Activated CD4-positive, alpha-beta T cell treated with anti-CD3 and anti-CD28 coated beads, Interleukin-2, Interleukin-4, amounts not matched to agents 100 ng/mL and 50 ng/mL, durations not matched to agents 16 hours and 8 hours (primary cell): Measurements from ENCODE around the gene AGMAT.
A peak's percentile ranks its signal among the peaks of the same experiment; 100 is the strongest.

Experiments
- DNase-seq: peaks from one replicate; pipeline ENCODE4 v3.0.0-alpha.2; 2020; ENCODE audit warnings: low spot score

Gene AGMAT

DNA sequence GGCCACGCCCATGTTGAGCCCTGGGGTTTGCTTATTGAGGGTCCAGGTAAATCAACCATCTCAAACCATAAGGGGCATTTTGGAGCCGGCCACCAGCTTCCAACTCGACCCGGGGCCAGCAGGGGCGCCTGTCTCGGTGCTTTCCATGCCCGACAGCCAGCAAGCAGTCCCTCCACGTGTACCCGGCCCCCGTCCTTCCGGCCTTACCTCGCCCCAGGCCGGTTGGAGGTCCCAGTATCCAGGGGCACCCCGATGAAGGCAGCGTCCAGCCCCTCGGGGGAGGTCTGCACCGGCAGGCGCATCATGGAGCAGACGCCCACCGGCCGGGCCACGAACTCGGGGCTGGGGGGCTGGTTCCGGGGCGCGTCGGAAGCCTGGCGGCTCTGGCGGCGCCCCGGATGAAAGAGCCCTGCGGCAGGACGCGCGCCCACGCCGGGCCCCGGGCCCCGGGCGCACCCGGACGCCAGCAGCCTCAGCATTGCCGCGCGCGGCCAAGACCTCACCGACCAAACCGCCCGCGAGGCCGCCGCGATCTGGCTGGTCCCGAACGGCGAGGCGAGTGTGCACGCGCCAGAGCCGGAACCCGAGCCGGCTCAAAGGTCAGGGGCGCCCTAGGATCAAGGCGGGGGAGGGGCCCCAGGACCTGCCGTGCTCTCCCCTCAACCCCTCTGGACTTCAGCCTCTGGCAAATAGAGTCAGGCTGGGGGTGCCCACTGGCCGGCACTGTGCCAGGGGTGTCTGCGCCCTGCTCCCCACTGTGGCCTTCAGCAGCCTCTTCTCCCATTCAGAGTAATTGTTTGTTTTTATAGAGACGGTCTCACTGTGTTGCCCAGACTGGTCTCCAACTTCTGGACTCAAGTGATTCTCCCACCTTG, at the start of gene AGMAT:
Gene AGMAT (minus strand): TSS at position 563 of the 875 bp plus-strand sequence. CDS start 84 bp downstream, at position 479.
- peak; percentile 55 for DNase-seq

- DNase-seq = no peak
These were observed 49.0 kb upstream of the AGMAT start for GRCh38 chr1:15633756-15634420.

- DNase-seq = no peak
These were observed 43.2 kb upstream of the AGMAT start for GRCh38 chr1:15628003-15628402.

DNA sequence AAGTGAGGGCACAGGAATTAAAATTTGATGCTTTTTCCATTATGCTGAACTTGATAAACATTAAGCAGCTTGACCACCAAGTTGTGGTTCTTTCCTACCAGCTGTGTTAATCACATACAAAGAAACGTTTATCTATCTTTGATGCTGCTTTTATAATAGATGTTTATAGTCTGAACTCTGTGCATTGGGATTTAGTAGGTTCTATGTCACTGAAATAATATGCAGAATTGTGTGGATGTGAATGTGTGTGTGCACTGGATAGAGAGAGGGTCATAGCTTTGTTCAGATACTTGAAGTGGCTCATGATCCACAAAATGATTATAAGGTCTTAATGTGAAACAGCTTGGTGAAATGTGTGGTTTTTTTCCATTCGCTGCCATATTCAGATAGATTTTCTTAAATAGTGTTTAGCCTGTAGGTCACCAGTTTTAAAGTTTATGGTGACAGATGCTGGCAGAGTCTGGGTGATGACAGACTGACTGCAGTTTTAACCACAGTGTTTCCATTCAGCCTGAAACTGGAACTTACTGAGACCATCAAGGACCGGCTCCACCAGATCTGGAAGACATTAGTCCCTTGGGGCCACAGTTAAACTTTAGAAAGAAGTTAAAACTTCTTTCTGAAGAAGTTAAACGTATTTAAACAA, 42.6 kb upstream of the AGMAT start:
- DNase-seq = peak; percentile 25

DNA sequence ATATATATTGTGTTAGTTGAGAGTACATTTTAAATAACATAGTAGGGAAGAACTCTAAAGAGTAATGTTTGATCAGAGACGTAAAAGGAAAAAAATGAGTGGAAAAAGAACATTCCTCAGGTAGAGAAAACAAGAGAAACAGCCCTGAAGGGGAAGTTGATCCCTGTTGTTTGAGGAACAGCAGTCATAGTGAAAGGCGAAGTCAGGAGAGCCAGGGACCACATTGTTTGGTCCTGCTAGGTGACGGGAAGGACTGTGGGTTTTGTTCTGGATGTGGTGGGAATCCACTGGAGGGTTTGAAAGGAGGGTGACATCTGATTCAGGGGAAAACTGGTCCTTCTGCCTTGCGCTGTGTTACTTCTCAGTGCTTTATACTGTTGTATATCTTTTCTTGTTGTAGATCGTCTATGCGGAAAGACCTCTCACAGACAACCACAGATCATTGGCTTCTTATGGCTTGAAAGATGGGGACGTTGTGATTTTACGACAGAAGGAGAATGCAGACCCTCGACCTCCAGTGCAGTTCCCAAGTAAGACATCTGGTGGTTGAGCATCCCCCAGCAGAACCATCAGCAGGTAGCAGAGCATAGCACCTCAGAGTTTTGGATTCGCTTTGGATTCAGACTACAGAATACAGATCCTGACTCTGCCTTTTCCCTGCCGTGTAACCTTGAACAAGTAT, 41.6 kb upstream of the AGMAT start:
- no peak for DNase-seq

- DNase-seq = no peak
These were observed 40.4 kb upstream of the AGMAT start for GRCh38 chr1:15625056-15625917.

DNA sequence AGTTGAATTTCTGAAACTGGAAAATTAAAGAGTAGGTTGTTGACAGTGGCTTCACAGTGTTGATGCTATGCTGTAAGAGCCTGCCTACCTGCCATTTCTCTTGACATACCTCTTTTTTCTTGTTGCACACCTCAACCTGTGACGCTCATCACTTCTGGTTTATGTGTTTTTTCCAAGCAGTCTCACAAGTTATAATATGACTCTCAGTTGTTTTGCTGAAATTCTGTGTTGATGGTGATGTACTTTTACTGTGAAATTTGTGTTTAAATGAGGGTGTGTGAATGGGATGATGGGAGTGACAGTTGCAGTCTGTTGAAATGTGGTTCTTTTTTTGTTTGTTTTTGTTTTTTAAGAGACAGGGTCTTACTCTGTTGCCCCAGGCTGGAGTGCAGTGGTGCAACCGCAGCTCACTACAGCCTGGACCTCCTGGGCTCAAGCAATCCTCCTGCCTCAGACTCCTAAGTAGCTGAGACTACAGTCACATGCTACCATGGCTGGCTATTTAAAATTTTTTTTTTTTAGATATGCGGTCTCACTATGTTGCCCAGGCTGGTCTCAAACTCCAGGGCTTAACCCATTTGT, 39.4 kb upstream of the AGMAT start:
- DNase-seq = no peak

DNA sequence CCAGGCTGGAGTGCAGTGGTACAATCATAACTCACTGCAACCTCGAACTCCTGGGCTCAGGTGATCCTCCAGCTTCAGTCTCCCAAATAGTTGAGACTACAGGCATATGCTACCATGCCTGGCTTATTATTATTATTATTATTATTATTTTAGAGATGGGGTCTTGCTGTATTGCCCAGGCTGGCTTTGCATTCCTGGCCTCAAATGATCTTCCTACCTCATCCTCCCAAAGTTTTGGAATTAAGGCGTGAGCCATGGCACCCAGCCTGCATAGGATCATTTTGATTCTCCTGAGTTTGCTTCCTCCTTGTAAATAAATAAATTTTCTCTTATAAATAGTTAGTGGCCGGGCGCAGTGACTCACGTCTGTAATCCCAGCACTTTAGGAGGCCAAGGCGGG, 38.6 kb upstream of the AGMAT start:
- no peak for DNase-seq

- DNase-seq = no peak
These were observed 38.0 kb upstream of the AGMAT start for GRCh38 chr1:15622712-15623373.

- DNase-seq = no peak
These were observed 37.1 kb upstream of the AGMAT start for GRCh38 chr1:15621975-15622374.

DNA sequence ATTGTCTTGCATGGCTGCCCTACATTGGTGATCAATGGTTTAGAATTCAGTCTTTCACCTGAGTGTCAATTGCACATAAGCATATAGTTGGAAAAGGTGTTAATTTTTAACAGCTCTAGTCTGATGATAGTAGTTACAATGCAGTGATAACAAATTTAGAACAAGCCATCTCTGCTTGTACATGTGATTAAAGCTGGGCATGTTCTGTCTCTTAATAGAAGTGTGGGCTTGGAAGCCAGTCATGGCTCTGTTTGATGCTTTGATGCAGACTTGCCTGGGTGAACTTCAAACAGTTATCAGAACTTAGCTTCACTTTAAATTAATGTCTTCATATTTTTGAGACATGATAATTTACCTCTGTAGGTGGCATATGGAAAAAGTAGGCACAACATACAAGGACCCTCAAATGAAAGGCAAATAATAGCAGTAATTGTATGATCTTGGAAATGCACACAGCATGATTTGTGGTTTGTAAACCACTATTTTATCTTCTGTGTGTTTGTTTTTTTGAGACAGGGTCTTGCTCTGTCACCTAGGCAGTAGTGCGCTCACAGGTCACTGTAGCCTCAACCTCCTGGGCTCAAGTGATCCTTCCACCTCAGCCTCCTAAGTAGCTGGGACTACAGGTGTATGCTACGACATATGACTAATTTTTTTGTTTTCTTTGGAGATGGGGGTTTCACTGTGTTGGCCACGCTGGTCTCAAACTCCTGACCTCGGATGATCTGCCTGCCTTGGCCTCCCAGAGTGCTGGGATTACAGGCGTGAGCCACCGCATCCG, 36.2 kb upstream of the AGMAT start:
- DNase-seq = no peak

DNA sequence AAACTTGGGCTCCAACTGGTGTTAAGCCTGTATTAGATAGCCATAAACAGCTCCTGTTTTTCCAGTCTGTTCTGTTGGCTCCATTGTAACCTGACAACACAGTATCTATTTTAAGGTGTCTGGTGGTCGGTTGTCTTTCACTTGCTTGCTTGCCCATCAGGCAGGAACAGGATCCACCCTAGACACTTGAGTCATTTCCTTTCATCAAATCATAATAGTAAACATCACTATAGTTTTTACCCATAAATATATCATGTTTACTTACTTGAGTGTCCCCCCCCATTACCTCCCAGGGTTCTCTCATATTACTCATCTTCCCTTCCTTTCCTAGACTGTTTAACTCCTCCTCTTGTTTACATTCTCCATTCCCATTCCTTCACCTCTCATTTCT, 35.3 kb upstream of the AGMAT start:
- DNase-seq = peak; percentile 16

DNA sequence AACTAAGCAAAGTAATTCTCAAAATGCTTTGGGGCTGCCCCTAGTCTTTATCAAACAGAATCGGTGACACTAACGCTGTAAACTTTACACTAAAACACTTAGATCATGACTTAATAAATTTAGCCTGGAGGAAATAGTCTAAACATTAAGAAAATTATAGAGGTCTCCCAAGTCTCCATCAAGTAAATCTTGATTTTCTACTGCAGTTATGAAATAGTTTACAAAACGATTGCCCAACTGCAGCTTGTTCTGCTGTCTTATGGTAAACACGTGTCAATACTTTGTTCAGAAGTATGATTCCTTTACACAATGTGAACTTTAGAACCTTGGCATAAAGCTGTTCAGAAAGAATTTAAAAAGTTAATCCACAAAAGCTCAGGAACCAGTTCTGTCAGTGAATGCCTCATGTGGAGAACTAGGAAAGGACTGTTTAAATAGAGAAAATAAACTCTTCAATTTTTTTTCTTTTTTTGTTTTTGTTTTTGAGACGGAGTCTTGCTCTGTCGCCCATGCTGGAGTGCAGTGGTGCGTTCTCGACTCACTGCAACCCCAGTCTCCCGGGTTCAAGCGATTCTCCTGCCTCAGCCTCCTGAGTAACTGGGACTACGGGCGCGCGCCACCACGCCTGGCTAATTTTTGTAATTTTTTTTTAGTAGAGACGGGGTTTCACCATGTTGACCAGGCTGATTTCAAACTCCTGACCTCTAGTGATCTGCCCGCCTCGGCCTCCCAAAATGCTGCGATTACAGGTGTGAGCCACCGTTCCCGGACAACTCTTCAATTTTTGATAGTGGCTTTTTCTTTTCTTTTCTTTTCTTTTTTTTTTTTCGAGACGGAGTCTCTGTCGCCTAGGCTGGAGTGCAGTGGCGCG, 34.0 kb upstream of the AGMAT start:
- DNase-seq = no peak

- DNase-seq = peak; percentile 24
These were observed 33.3 kb upstream of the AGMAT start for GRCh38 chr1:15618077-15618654.

DNA sequence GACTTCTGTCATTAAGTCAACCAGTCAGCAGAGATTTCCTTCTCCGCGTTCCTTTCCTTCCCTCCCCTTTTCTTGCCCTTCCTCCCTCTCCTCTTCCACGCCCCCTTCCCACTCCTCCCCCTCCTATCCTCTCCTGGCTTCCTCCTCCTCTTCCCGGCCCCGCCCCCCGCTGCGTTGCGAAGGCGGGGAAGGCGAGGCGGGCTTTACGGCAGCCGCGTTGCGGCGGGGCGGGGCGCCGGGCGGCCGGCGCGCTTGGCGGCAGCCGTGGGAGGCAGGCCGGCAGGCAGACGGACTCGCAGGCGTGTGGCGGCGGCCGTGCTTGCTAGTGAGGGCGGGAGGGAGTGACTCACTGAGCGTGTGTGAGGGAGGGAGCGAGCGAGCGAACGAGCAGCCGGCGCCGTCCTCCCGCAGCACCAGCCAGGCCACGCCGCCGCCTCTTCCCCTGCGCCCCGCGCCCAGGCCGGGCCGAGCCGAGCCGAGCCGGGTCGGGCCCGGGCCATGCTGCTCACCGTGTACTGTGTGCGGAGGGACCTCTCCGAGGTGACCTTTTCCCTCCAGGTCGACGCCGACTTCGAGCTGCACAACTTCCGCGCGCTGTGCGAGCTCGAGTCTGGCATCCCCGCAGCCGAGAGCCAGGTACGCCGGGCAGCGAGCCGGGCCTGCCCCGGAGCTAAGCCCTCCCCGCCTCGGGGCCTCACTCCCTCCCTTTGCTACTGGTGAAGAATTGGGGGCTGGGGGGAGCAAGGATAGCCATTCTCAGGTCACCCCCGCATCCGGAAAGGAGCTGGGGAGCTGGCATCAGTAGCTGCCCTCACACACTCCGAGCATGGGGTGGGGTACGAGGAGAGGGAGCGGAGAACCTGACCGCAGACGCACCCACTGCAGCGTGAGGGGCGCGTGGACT, 32.6 kb upstream of the AGMAT start, which contains the start of gene DDI2:
Gene DDI2 (plus strand): TSS at position 286 of the 904 bp plus-strand sequence. CDS start 213 bp downstream, at position 499.
- DNase-seq = peak; percentile 94

DNA sequence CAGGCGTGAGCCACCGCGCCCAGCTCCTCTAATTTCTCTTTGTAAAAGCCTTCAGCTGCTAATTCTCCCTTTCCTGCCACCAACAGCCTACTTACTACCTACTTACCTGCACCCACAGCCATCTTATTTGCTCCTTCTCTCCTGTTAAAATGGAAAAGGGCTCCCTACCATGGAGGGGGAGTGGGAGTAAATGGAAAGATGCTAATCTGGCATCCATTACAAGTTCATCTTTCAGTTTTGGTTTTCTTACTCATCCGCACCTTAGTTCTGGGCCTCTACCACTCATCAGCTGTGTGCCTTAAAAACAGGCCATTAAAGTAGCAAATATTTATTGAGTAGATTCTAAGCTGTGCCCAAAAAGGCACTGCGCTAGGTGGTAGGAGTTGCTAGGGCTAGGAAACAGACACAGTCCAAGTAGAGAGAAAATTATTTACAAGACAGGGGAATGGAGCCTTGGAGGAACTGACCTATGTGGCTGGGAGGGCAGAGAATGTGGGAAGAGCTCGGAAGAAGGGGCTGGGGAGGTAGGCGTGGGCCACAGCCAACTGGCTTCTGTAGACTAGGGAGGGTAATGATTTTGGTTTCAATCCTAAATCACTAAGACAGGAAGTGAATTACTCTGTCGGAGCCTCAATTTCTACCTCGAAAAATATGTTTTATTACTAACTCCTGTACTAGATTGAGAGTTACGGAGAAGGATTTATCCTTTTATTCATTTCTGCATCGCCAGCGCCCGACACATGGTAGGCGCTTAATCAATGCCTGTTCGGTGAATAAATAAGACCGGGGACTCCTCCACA, 31.7 kb upstream of the AGMAT start:
- peak; percentile 1 for DNase-seq
